COR-L47 (cell line): ENCODE measurements around the gene GPR68.
"Not testable (repeated sequence)": the region's sequence is repeated elsewhere in the genome, so short reads cannot be mapped to it uniquely, and the experiment has no call there.

Experiments used
- DNase-seq: peaks from one replicate; lab custom pipeline; 2025; lab: John Stamatoyannopoulos, UW

The GPR68 gene

DNA sequence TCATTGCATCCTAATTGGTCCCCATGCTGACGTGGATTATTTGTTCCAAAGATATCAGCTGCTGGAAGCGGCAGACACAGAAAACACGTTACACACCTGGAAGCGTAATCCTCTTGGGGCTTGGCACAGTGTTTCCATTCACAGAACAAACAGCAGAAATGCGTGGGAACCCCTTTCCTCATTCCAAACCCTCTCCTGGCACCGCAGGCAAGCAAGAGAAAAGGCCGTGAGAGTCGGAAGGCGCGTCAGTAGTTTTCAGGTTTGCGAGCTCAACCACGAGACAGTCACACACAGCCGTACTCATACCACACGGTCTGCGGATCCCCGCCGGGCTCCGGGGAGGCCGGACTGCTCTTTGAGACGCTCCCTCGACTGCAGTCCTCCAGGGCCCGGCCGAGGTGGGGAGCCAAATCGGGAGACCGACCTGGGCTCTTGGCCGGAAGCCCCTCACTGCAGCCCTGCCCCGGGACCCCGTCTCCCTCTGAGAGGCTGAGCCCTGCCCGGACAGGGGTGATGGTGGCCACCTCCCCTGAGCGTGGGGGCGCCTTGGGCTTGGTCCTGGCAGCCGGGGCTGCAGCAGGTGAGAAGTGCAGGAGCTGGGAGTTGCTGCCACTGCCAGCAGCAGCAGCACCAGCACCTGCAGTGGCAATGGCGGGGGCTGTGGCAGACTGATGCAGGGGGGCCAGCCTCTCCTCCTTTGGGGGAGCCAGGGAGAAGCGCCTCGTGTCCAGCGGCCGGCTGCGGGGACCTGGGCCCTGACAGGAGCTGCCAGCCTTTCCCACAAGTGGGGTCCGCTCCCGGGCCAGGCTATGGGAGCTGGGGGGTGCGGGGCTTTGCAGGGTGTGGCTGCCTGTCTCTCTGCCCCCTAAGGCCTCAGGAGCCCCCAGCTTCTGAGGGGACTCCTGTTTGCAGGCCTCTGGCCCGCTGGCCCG is 28.1 kb upstream of the GPR68 start:
- no peak for DNase-seq

DNA sequence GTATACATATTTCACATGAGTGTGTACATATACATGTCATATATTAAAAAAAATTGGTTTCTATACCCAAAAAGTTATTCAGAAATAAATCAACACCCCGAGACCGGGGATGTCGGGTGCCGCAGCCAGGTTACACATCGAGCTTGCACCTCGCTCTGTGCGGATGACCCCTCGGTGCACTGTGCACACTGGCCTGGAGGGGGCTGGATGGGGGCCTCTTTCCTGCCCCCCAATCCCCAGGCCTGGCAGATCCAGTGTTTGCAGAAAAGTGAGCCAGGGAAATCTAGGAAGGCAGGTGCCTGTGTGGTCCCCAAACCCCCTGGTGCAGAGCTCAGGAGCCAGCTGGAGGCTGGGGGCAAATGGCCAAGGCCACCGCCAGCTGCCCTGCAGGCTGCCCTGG is 27.1 kb upstream of the GPR68 start:
- DNase-seq, result no peak

DNA sequence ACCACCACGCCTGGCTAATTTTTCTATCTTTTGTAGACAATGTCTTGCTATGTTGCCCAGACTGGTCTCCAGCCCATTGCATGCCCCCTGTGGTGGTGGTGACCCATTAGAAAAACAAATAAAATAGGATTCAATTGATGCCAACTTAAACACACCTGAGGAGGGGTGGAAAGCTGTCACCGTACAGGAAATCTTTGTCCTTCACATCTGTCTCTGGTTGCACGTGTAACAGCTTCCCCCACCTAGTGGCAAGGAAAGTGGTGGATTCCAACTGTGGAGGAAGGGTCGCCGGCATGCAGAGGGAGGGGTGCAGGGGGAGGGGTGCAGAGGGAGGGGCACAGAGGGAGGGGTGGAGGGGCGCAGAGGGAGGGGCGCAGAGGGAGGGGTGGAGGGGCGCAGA is 26.1 kb upstream of the GPR68 start:
- DNase-seq, result peak; percentile 20

DNA sequence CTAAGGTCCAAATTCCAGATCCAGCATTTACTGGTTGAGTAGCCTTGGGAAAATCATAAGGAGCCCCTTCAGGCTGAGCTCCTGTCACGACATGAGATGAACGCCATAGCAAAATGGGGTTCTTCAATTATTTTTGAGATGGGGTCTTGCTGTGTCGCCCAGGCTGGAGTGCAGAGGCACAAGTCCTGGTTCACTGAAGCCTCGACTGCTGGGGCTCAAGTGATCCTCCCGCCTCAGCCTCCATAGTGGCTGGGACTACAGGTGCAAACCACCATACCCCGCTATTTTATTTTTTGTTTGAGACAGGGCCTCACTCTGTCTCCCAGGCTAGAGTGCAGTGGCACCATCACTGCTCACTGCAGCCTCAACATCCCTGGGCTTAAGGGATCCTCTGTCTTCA is 25.7 kb upstream of the GPR68 start:
- DNase-seq, result no peak

DNA sequence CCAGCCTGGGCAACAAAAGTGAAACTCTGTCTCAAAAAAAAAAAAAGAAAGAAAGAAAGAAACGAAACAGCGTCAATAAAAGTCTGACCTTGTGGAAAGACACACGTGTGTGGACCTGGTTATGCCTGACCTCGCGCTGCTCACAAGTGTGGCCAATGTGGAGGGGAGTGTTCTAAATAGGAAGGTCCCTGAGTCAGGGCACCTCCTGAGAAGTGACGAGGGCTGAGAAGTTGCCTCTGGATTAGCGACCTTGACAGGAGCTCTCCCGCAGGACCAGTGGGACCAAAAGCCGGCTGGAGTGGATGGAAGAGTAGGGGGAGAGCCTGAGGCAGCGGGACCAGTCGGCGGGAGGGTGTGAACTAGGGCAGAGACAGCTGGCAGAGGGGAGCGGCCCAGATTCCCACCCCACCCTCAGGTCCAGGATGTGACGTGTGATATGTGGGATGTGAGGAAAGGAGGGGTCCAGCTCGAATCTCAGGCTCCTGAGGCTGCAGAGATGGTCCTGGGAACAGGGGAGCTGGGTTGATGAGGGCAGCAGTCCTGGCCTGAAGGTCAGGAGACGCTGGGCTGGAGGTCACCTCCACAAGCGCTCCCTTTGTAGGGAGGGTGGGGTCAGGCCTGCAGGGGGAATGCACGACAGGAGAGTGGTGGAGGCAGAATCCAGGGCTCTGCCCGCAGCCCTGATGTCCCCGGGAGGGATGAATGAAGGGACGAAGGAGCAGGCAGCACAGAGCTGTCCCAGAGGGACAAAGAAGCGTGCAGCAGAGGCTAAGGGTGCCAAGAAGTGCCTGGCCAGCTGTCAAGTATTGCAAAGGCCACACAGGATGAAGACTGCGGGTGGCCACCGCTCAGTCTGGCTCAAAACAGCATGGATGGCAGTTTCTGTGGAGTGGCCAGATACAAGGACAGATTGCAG is 24.8 kb upstream of the GPR68 start:
- no peak for DNase-seq

DNA sequence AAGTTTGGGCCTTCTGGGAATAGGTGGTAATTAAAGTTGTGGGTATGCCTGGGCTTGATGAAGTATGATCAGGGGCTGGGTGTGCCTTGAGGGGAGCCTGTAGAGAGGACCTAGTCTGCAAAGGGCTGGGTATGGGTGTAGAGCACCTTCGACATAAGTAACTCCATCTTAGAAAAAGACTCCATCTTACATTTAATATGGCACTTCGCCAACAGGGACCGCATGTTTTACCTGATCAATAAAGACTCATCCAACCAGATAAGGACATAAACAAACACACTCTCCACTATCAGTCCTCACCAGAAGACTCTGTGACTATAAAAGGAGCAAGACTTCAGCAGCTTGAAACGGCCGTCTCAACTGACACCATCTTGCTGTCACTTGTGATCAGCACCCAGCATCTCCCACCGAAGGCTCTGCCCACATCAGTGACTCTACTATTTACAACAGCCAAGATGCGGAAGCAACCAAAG is 23.5 kb upstream of the GPR68 start:
- DNase-seq, result no peak

DNA sequence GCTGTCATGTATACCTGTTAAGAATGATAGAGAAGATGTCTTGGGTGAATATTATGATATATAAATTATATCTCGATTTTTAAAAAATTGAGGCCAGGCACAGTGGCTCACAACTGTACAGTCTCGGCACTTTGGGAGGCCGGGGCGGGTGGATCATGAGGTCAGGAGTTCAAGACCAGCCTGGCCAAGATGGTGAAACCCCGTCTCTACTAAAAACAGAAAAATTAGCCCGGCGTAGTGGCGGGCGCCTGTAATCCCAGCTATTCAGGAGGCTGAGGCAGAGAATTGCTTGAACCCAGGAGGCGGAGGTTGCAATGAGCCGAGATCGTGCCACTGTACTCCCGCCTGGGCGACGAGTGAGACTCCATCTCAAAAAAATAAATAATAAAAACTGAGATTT is 21.8 kb upstream of the GPR68 start:
- not testable (repeated sequence) for DNase-seq

DNA sequence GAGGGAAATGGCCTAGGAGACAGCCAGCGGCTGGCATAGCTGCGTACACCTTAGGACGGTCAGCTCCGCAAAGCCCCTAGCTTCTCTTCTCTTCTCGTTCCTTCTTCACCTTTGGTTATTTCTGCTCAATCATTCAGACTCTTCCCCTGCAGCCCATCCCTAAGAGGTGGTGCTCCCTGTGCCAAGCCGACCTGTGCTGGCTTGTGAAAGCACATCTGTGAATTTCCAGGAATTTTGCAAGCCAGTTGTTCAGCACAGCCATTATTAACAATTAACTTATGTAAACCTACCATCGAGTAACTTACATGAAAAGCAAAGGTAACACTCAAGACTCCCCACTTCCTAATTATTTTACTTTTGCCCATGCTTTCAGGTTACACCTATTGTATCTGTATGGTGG is 20.9 kb upstream of the GPR68 start:
- DNase-seq, result no peak

DNA sequence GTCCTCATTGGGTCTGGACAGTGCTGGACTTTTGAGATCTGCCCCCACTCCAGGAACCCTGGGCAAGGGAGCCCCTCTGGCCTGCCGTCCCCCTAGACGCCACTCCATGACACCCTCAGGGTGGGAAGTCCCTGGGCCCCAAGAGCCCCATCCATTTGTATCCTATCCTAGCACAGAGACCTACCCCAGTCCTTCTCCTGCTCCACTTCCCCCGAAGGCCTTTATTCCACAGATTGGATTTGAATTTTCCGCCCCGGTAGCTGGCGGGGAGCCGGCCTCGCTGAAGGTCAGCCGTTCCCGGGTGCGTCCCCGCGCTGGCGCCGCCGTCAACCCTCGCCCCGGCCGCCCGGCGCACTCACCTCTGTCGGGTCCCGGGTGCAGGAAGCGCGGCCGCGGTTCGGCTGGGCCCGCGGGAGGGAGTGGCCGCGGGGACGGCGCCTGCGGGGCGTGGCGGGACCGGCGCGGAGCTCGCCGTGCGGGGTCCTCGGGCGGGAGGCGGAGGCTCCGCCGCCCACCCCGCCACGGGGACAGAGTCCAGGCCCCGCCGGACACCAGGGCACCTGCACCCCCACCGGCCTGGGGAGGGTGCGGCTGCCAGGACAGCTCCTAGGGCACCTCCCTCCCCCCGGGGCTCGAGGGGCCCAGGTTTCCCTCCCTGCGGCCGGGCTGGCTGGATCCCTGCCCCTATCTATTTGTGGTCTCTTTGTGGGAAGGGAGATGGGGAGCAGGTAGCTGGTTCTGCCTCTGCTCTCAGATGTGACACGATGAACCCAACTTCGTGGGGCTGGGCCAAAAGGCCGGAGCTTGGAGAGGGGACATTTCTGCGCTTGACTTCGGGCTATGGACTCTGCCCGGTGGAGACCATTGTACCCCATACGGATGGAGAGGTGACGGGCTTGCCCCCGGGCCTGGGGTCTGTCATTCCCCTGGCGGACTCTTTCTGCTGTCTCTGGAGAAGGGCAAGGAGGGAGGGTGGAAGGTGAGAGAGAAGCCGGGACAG is 19.9 kb upstream of the GPR68 start:
- DNase-seq, result no peak

DNA sequence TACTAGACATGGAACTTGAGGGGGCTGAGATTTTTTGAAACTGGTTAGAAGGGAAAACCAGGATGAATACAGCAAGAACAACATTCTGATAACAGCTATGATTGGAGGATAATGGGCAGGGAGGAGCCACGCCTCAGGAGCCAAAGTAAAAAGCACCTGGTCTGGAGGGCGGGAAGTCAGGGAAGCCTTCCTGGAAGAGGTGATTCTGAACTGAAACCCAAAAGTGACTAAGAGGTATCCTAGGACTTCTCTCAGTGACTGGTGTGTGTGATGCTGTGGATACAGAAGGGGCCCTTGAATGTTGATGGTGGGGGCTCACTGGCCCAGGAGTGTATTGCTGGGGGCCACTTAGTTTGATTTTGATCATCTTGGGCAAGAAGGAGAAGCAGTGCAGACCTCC is 18.8 kb upstream of the GPR68 start:
- DNase-seq, result no peak

DNA sequence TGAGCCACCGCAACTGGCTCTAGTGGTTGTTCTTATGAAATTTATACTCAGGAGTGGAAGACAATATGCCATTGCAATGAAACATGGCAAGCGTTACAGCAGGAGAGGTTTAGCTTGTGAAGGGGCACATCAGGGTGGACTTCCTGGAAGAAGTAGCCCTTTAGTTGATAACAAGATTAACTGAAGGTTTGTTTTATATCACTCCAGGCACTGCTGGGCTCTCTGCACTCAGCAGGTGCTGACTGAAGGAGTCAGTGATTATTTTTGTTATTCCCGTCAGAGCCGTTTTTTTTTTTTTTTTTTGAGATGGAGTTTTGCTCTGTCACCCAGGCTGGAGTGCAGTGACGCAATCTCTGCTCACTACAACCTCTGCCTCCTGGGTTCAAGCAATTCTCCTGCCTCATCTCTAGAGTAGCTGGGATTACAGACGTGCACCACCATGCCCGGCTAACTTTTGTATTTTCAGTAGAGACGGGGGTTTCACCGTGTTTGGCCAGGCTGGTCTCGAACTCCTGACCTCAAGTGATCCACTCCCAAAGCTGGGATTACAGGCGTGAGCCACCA is 17.6 kb upstream of the GPR68 start:
- no peak for DNase-seq

DNA sequence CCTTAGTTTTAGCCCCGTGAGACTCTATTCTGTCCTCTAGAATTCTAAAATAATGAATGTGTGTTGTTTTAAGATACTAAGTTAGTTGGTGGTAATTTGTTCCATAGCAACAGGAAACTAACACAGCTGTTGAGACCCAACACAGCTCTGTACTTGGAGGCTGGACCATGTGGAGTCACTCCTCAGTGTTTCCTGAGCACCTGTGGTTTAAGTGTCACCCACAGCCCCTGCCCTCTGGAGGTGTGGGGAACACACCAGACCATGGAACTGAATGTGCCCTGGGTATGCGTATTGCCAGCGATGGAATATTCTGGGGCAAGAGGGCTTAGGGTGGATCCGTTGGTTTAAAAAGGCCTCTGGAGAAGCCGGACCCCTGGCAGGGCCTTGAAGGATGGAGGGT is 16.6 kb upstream of the GPR68 start:
- no peak for DNase-seq

DNA sequence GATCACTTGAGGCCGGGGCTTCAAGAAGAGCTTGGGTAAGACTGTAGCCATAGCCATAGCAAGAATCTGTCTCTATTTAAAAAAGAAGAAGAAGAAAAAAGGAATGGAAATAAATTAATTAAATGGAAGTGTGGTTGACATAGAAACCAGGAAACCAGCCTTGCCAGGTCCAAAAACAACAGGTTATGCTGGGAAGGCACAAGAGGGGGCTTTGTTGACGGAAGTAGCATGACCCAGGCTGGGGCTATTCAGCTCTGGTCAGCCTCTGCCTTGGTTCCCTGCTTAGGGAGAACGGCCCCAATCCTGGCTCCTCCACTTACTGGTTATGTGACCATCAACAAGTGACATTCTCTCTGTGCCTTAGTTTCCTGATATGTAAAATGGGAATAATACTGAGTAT is 14.4 kb upstream of the GPR68 start:
- DNase-seq, result no peak

DNA sequence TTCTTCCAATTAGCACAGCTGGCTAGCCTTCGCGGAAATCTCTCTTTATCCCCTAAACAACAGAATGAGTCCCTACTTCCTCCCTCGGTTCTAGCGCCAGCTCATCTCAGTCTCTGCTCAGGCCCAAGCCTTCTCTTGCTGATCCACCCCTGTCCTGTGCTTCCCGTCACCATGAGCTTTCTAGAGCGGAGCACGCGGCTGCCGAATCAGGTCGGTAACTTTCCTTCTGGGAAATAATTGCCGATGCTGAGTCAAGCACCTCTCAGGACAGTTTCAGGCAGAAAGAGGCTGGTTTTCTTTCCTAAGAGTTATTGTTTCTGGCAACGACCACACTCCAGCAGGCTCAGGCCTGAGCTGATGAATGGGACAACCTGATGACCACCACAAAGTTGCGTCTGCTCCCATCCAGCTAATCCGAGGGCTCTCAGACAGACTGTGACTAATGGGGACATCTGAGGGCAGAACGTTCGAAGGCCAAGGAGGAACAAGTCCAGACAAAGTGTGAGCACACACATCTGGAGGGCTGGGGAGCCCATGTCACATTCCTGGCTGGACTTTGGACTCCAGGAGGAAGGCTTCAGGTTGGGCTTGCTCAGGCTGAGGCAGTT is 13.6 kb upstream of the GPR68 start:
- DNase-seq, result no peak

DNA sequence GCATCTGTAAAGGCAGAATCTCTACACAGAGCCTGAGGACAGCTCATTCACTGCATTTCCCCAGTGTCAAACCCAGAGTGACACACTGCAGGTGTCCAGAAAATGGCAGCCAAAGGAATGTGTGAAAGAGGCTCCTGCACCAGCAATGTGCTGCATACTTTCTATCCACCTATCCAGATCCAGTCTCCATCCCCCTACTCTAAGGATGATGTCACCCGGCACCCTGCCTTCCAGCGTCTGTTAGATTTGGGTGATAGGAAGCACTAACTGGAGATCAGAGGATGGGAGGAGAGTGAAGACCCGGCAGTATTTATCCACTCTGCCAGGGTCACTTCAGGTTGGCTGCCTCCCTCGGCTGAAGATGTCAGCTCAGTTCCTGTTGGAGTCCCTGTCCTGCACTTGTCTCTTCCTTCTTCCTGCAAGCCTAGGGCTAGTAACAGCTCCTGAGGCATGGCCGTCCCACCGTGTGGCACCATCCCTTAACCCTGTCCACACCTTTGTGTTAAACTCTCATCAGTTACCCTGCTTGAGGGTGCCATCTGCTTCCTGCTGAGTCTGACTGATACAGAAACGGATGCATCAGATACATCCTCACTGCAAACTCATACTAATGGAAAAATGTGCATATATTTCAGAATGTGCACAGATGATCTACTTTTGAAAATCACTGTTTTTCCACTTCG is 13.0 kb upstream of the GPR68 start:
- no peak for DNase-seq

DNA sequence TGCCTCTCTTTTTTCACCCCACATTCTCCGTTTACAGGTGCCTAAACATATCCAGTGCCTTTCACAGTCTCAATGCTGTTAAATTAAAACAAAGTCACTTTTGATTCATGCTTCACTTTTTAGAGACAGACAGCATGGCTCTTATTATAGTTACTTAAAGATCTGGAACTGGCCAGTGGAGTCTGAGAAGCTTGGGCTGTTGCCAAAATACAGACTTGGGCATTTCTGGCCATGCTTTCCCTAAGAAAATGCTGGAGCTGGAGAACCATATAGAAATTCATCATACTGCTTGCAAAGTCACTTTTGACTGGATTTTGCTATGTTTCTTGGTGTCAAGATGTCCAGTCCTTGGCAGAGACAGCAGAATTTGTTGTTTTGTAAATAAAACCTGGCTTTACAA is 12.2 kb upstream of the GPR68 start:
- DNase-seq, result no peak

DNA sequence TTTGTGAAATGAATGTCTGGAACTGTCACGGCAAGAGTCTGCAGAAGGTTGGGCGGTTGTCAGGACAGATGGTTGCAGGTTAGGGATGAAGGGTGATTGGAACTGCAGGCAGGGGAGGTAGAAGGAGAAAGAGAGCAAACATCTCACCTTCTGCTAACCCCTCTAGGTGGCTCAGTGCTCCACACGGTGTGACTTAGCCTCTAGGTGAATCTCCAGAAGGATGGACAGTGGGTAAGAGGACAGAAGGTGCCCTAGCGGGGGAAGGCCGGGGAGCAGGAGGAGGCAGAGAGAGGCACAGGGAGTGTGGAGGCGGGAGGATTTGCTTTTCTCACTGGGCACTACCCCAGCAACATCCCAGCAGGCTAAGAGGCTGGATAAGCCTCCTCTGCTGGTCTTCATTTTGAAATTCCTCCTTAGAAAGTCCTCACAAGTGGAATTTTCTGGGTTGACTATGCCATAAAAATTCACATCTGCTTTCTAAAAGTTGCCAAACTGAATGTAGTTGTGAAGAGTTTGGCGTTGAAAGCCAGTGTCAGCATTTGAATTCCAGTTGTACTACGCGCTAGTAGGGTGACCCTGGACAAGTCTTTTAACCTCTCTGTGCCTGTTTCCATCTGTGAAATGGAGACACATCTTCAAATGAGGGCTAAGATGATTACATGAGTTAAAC is 10.7 kb upstream of the GPR68 start:
- no peak for DNase-seq

DNA sequence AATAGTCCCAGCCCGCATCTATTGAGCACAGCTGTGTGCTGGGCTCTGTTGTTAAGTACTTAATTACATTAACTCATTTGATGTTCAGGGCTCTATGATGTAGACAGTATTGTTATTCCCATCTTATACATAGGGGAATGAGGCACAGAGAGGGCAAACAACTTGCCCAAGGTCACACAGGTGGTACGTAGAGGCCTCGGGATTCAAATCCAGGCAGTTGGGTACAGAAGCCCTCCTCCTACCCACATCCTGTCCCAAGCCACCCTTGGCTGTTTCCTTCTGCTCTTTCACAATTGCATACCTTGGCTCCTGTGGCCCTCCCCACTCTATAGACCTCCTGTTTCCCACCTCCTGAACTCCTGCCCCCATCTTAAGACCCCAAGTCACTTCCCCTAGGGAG is 10.0 kb upstream of the GPR68 start:
- no peak for DNase-seq

DNA sequence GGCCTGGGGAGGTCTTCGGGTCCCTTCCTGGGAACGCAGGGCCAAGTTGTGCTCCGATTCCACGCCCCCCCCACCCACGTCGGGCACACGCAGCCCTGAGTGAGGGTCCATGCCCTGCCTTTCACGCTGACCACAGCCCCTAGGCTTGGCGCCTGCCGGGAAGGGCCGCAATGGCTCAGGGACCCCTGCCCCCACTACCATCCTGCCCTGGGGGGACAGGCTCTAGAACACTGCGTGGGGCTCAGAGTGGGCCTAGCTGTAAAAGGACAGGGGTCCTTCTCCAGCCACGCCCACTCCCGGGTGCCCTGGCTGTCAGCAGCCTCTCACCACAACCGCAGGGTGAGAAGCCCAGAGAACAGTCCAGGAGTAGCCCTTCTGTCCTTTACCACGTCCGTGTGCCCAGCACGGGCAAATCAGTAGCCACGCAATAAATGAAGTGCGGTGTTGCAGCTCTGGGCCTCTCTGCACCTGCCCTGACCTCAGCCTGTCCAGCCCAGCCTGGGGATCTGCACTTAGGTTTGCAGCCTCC is 9.4 kb upstream of the GPR68 start:
- no peak for DNase-seq
